CD1c-positive myeloid dendritic cell (primary cell): ENCODE measurements around the gene SUPT16H.
"Not testable (repeated sequence)": the region's sequence is repeated elsewhere in the genome, so short reads cannot be mapped to it uniquely, and the experiment has no call there.

Experiments used
- DNase-seq: peaks from one replicate; pipeline ENCODE4 v3.0.0-alpha.2; 2016; ENCODE audit errors: extremely low spot score

SUPT16H gene

DNA sequence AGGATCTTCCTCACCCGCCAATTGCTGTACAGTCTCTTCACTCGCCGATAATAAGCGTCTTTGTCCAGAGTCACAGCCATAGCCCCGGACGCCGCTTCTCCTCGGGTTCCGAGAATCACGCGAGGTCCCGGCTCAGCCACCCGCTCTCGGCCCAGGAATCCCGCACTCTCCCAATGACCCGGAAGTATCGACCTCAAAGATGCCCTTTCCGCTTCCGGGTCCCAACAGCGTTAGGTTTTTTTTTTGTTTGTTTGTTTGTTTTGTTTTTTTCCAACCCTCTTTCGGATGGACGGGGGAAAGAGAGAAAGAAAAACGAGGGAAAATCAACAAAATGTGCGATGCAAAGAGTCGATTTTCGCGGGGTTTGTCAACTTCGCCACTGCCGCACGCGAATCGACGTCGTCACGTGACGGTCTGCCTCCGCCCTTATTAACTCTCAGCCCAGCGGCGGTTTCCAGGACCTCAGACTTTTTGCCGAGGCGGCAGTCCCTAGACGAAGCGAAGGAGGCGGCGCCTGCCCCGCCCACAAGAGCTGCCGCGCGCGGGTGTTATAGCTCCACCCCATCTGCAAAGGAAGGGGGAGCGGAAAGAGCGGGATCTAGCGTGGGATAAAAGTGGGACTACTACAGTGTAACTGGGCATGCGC is at the start of gene SUPT16H:
Gene SUPT16H, minus strand, starts transcription at position 172 of the 646 bp plus-strand sequence. Its CDS starts 92 bp downstream, at position 80.
- DNase-seq, result peak; percentile 97

DNA sequence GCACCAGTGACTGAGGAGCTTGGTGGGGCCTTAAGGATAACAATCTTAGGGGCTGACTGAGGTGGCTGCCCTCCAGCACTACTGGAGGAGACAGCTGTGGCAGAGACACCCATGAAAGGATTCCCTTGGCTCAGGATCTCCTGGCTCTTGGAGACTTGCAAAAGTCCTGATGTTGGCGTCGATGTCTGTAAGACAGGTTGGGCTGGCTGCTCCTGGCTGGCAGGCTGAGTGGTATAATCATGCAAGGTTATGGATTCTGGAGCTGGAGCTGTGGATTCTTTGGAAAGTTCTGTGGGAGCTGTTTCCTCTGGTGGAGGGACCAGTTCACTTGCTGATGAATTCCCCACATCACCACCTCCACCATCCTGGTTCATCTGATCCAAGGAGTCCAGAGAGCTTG is 47.3 kb upstream of the SUPT16H start:
- DNase-seq, result no peak

DNA sequence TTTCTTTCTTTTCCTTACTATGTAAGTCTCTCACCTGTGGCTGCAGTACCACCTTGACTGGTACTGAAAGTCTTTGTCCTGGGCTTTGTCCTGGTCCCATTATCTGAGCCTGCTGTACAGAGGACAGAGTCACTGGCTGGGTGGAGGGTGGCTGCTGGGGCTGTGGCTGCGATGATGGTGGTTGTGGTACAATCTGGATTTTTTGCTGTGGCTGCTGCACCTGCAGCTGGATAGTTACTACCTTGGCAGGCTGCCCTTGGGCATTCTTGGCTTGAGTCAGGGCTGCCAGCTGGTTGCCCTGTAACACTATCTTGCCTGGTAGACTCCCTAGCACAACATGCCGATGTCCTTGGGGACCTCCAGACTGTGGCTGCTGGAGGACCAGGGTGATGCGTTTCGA is 45.1 kb upstream of the SUPT16H start:
- DNase-seq, result no peak

DNA sequence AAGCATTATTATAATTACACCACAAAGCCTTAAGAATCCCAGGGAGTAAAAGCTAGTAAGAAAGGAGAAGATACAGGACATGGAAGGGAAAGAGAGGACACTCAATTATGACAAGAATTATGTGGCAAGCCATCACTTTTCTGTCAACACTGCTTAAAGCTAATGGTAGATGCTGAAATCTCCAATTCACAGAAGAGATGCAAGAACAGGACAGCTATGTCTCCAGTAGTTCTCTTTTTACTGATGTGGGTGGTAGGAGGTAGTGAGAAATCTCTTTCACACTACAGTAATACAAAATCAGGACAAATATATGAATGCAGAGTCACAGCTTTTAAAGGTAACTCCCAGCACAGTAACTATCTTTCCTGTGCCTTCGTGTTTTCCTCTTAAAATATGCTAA is 42.9 kb upstream of the SUPT16H start:
- no peak for DNase-seq

DNA sequence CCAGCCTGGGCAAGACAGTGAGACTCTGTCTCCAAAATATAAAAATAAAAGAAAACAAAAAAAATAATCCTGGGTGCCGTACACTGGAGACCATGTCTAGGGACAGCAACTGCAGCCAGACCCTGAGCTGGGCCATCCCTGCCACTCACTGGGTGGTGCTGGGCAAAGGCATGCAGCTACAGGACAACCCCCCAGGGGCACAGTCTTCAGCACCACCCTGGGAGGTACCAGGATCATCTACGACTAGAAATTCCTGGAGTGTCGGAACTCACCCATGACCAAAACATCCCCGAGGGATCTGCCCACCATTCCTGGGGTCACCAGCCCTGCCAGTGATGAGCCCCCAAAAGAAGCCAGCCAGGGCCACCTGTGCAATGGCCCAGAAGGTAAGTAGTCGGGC is 35.7 kb upstream of the SUPT16H start:
- DNase-seq, result no peak

DNA sequence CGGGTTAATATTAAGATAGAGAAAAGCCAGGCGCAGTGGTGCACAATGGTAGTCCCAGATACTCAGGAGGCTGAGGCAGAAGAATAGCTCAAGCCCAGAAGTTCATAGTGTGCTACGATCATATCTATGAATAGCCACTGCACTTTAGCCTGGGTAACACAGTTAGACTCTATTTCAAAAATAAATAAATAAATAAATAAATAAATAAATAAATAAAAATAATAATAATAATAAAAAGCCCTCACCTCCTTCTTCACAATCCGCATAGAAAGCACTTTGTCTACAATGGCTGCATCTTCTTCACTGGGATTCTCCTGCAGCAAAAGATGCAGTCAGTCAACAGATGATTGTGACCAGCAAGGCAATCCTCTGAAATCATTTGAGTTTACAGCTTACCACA is 31.5 kb upstream of the SUPT16H start:
- no peak for DNase-seq

DNA sequence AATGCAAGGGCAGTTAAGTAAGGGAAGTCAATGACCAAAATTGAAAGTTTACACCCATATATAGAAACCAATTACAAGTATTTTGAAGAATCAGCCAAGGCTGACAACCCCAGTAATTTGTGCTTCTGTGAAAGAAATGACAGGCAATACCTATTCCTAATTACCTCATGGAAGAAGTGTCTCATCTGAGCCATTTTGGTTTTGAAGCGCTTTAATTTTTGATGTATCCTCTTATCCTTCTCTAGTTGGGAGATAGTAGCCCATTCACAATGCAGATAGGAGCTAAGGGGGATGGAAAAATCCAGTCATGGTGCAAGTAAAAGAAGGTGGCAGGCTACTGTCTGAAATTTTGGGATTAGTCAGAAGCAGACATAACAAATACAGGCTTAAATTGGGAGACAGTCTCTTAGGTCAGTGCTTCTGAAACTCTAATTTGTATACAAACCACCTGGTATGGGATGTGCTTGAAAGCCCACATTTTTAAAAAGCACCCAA is 30.4 kb upstream of the SUPT16H start:
- no peak for DNase-seq

DNA sequence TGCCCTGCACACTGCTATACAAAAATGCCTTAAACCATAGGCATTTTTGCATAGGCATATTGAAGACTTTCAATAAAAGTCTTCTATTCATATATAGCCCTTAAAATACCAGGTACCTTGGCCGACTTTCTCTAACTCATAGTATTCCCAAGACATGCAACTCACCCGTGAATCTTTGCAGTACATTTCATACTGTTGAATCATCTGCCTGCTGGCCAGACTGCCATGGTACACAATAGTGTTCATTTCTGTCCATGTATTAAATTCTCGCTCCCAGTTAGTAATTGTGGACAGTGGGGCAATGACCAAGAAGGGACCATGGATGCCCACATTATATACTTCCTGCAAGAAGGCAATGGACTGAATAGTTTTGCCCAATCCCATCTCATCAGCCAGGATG is 24.3 kb upstream of the SUPT16H start:
- no peak for DNase-seq

DNA sequence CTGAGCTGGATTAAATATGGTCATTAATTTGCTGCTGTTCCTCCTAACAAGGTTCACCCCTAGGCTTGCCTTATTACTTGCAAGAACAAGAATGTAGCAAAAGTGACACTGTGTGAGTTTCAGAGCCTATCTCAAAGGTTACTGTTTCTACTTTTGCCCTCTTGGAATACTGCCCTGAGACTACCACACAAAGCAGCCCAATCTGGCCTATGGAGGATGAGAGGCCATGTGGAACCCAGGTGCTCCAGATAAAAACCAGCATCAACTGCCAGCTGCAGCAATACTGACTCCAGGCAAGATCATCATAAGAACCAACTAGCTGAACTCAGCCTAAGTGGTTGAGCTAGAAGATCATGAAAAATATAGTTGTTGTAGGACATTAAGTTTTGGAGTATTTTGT is 22.4 kb upstream of the SUPT16H start:
- DNase-seq, result no peak

DNA sequence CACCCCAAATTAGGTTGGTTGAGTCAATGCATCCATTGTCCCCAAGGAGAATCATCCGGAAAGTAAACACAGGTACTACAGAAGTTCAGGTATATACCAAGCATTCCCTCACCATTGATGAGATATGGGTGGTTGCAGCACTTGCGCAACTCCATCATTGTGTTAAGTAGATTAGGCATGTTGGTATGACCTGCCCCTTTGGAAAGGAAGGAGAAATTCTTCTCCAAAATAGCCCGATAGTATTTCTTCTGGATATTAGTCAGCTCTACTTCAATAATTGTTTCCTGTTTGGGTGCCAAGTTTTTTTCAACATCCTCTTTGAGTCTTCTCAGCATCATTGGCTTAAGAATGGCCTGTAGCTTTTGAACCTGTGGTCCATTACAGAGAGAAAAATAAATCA is 21.3 kb upstream of the SUPT16H start:
- DNase-seq, result no peak

DNA sequence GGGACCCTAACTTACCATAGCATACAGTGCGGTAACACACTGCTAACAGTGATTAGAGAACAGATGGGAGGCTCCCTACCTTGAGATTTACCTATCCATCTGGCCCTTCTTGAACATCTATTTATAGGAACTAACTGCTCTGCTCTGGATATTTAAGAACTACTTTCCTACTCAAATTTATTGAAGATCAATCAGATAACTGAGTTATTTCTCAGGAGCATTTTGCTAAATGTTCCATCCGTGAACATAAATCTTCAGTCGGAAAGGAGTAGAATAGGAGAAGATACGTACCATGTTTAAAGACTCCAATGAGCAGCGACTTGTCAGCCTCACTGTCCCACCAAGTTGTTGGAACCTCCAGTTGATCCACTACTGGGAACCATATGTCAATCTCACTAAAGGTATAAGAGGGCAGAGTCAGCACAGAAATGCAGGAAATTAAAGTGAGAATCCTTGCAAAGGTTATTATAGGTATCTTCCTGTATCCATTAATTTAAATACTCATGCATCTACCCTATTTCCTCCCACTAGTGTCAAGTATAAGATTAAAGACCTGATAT is 15.6 kb upstream of the SUPT16H start:
- no peak for DNase-seq

DNA sequence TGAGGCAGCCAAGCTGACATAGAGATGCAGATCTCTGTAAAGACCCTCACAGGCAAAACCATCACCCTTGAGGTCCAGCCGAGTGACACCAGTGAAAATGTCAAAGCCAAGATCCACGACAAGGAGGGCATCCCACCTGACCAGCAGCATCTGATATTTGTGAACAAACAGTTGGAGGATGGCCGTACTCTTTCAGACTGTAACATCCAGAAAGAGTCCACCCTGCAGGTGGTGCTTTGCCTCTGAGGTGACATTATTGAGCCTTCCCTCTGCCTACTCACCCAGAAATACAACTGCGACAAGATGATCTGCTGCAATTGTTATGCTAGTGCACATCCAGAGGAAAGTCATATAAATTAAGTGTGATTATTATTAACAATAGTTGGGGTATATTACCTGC is 15.1 kb upstream of the SUPT16H start:
- no peak for DNase-seq

DNA sequence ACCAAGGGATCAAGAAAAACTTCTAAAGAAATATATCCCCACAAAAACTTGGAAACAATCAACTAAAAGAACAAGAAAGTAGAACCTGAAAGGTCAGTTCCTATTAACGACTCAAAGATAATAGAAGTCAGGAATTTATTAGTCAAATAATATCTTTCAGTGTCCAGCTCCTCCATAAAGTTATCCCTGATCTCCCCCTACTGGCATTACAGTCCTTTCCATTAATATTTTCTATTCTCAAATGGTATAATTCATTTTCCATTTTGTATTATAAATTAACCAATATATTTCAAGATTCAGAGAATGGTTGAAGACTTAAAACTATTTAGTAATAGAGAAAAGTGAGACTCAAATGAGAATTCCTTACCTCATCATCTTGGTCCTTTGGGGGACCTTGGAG is 11.6 kb upstream of the SUPT16H start:
- DNase-seq, result no peak

DNA sequence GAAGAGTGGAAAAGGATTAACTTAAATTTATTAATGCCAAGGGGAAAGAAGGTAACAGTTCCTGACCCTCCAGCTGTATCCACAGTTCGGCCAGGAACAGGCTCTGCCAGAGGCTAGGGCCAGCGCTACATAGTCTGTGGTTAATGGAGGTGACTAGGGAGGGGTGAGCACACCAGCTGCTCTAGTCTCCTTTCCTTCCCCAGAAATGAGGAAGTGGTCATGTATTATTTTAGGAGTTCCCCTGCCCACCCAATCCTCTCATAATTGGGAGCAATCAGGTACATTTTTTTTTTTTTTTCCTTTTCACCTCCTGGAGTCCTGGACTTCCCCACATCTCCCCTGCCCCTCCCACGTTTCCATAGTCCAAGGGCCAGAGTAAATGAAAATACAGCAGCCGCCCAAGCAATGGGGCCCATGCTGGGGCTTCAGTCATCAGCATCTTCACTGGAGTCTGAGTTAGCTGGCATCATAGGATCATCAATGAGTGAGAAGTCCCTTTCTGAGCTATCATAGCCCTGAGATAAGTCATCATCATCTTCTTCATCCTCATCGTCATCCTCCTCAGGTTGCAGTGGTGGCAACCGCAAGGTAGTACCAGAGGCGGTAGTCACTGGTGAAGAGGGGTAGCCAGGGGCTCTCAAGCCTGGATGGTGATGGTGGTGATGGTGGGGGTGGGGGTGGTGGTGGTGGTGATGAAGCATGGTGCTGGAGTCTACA is 1.5 kb upstream of the SUPT16H start:
- DNase-seq, result peak; percentile 68

DNA sequence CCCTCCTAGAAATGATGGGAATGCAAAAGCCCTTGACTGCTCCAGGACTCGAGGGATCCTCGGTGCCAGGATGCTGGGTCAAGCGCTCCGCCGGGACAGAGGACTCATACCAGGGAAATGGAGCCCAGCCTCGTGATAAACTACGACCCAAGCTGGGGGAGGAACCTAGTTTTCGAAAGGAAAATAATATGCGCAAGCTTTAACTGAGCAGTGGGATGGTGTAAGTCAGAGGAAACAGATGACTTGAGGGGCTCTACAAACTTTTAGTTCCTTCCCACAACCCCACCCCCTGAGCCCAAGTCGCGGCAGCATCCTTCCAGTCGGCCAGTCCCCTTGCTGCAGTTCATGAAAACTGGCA is 654 bp upstream of the SUPT16H start:
- no peak for DNase-seq

DNA sequence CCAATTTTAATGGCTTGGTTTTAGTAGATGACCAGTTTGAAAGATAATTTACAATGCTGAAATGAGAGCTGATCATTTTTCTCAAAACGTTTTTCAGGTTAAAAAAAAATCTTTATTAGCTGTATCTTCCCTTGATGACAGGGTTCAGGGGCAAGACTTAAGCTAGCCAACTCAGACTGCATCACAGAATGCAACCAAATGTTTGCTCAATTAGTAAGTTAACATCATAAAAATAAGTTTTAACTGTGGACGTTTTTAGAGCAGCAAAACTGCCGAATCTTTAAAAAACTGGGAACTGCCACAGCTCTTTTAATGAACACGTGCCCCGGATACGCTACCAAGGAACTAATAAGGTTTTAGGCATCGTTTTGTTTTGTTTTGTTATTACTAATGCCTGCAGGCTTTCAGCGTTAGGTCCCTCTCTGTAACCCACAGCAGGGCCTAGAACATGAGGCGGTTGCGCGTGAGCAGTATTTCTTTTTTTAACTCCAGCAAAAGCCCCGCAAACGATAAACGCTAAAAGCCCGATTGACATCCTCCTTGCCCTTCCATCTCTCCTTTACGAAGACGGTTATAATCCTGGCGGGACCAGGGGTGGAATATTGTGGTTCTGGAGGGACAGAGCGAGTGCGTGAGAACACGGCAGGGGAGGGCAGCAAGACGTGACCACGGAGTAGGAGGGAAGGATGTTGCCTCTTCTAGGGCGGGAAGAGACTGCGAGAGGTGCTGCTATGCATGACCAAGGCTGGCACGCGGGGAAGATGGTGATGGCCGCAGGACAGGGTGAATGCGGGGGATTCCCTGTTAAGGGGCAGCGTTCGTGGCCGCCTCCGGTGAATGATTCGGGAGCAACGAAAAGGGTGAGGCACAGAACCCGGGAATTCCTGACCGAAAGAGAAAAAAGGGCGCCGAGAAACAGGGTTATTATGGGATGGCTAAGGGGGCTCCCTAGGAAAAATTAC is 652 bp downstream of the SUPT16H start:
- peak; percentile 55 for DNase-seq

DNA sequence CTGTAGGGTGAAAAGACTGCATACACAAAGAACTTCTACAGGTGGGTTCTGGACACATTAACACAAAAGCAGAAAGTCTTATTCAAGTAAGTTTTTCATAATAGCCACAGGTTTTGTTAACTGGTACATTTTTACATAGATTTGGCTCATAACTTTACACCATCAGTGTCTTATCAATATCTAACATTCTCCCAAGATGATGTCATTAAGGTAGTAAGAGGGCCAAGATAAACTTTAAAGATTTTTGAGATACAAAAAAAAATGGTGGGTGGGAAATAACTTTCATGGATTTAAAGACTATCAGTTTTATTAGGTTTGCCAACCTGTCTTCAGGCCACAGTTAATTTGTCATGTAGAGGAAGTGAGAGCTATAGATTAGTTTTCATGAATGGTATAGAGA is 1.7 kb downstream of the SUPT16H start:
- no peak for DNase-seq

DNA sequence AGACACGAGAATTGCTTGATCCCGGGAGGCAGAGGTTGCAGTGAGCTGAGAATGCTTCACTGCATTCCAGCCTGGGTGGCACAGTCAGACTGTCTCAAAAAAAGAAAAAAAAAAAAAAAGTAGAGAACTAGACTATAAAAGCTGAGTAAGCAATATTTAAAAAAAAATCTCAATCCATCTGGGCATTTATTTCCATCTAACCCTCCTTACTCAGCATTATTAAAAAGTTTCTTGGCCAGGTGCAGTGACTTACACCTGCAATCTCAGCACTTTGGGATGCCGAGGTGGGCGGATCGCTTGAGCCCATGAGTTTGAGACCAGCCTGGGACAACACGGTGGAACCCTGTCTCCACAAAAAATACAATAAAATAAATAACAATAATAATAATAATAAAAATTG is 4.5 kb downstream of the SUPT16H start:
- DNase-seq, result no peak

DNA sequence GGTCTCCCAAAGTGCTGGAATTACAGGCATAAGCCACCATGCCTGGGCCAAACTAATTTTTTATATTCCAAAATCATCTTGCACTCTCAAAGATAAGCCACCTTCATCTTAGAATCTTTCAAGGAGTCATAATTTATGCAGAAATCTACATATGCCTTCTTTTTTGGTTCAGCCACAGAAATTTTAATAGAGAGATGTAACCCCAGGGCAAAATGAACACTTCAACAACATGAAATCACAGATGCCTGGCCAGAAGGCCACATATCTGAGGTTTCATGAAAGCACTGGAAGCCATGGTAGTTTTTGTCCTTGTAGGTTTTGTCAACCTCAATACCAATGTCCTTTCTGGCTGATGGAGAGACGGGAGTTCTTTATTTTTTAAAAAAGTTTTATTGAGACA is 9.8 kb downstream of the SUPT16H start:
- DNase-seq, result no peak

DNA sequence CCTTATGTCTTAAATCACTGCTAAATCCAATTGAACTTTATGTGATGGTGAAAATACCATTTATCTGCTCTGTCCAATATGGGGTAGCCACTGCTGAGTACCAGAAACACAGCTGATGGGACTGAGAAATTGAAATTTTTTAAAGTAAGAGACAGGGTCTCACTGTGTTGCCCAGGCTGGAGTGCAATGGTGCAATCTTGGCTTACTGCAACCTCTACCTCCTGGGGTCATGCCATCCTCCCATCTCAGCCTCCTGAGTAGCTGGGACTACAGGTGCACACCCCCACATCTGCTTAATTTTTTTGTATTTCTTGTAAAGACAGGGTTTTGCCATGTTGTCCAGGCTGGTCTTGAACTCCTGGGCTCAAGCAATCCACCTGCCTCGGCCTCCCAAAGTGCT is 11.0 kb downstream of the SUPT16H start:
- not testable (repeated sequence) for DNase-seq

DNA sequence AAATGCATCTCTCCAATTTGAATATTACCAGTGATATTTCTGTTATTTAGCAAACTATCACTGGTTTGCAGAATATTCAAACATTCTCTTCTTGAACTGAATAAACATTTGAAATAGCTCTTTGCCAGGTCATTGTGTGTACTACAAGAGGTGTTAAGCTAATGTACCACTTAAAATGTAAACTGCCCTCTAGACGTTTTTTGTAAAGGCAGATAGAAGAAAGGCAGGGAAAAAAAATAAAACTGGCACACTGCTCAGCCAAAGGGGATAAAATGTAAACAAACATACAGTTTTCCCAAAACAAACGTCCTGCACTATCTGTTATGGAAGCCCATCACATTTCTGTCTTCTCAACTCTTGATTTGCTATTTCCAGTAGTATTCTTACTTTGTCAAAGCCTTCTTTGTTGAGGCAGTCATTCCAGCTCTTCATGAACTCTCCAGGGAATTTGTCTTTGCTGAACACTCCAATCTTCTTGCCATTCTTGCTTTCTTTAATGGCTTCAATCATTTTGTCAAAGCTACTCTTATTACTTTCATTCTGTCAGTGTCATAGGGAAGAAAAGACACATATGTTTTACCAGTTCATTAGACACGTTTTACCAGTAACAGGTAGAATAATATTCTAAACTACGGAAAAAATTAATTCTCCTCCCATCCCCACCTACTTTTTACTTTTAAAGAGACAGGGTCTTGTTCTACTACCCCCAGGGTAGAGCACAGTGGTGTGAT is 13.7 kb downstream of the SUPT16H start:
- no peak for DNase-seq
